DMS53 treated with DMSO at 0.1 percent for 48 hours (cell line): ENCODE measurements around the gene FN3K.
A peak's percentile ranks its signal among the peaks of the same experiment; 100 is the strongest.
"Not testable (repeated sequence)": the region's sequence is repeated elsewhere in the genome, so short reads cannot be mapped to it uniquely, and the experiment has no call there.

Experiments used
- DNase-seq: peaks from one replicate; lab custom pipeline; 2025; ENCODE audit not compliant: unreplicated experiment; lab: John Stamatoyannopoulos, UW

Gene FN3K

DNA sequence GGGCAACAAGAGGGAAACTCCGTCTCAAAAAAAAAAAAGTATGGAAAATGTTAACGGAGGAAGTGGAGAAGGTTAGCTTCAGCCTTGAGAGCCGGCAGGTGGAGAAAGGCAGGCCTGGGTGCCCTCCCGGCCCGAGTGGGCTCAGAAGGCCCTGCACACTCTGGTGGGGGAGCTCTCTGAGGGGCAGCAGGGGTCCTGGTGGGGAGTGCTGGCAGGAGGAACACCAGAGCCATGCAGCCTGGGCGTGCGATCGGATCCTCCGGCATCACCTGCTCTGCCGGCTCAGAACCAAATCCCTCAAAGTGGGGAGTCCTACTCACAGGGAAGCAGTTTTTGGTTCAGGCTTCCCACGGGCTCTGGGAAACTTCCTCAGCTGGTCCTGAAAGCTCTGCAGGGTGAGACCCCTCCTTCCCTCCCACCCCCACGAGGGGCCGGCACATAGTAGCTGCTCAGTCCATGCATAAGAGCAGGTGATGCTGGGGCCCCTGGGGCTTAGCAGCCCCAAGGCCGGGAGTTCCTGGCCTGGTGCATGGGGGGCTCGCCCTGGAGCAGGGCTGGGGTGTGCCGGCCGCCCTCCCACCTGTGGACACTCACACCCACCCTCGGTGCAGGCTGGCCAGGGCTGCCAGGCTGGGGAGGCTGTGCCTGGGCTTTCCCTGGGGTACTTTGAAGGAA, 1.2 kb downstream of the FN3K start:
- DNase-seq: no peak

- DNase-seq: peak; percentile 34
These were observed 2.8 kb downstream of the FN3K start for GRCh38 chr17:82737967-82738877.

GRCh38 chr17:82740906-82741759, 5.7 kb downstream of the FN3K start:
- DNase-seq: no peak

DNA sequence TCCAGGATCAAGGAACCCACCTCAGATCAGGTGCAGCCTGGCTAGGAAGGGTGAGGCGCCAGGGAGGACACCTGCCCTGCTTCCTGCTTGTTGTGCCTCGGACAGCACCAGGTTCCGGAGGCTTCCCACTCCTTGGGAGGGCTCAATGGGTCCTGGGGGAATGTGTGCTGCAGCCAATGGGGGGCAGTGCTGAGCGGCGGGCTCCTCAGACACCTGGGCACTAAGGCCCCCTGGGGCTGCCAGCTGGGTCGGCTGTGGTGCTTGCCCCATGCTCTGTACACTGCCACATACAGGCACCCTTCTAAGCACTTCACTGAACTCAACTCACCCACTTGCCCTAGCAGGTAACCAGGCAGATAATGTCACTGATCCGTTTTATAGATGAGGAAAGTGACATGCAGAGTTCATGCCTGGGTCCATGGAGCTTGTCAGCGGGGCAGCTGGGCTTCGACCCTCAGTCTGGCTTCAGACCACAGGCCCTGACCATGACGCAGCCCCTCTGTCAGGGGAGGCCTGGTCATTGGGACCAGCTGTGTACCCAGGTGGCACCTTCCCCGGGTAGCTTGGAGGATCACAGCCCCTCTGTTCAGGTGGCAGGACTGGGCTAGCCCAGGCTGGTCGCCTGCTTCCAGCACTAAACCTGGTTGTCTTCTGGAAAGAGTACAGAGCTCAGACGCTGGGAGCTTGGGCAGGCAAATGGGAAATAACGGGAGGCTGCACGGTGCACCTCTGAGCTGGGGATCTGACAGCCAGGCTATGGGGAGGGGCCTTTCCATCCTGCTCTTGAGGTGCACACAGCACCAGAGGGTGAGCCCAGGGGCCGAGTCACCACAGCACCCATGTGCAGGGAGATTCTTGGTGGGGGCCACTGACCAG, 8.2 kb downstream of the FN3K start:
- no peak for DNase-seq

- not testable (repeated sequence) for DNase-seq
These were observed 9.3 kb downstream of the FN3K start for GRCh38 chr17:82744736-82745135.

GRCh38 chr17:82745524-82745923, 10.1 kb downstream of the FN3K start:
- DNase-seq: peak; percentile 29

- DNase-seq: no peak
These were observed 13.3 kb downstream of the FN3K start for GRCh38 chr17:82748756-82749155.

DNA sequence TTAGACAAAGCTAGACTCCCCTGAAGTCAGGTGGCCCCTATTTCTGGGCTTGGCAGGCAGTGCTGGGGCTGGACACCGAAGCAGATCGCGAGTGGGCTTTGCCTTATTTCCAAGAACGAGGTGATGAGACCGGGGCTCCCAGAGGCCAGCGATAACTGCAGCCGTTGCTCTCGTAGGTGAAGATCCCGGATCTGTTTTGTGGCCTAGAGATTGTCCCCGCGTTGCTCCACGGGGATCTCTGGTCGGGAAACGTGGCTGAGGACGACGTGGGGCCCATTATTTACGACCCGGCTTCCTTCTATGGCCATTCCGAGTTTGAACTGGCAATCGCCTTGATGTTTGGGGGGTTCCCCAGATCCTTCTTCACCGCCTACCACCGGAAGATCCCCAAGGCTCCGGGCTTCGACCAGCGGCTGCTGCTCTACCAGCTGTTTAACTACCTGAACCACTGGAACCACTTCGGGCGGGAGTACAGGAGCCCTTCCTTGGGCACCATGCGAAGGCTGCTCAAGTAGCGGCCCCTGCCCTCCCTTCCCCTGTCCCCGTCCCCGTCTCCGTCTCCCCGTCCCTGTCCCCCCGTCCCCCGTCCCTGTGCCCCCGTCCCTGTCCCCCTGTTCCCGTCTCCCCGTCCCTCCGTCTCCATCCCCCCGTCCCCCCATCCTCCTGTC, 15.0 kb downstream of the FN3K start:
- no peak for DNase-seq

DNA sequence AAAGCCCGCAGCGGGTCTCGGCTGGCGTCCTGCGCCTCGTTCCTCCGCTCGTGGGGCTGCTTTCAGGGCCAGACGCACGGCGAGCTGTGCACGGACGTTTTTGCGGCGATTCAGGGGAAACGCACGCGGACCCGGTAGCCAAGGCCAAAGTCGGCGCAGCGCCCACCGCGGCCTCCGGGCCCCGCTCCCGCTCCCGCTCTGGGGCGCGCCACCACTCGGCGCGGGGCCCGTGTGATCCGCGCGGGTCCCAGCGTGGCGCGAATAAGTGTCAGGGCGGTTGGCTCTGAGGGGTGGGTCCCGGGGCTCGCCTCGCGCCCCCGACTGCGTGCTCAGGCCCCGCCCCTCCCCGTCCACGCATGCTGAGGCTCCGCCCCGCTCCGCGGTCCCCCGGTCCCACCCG, 15.8 kb downstream of the FN3K start:
- DNase-seq: peak; percentile 26

DNA sequence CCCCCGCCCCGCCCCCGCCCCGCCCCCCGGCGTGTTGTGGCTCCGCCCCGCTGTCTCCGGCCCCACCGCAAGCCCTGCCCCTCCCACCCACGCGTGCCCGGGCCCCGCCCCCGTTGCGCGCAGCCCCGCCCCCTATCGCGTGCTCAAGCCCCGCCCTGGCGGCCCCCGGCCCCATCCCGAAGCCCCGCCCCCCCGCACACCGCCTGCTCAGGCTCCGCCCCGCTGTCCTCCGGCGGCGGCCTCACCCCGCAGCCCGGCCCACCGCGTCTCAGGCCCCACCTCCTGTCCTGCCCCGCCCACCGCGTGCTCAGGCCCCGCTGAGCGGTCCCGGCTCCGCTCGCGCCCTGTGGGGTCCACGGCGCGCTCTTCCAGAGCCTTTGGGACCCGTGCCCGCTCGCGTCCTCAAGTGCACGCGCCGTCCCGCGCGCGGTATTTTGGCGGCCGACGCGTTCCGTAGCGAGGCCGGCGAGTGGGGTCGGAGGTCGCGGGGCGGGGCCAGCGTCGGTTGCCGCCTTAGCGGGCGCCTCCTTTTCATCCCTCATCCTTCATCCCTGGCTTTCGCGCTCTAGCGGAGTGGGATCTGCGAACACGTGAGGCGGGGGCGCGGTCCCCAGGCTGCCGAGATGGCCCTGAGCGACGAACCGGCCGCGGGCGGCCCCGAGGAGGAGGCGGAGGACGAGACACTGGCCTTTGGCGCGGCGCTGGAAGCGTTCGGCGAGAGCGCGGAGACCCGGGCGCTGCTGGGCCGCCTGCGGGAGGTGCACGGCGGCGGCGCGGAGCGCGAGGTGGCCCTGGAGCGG, 16.4 kb downstream of the FN3K start, which contains the start of gene TBCD:
TBCD (plus strand) TSS at position 495 of the 800 bp plus-strand sequence; CDS start at position 624, 129 bp downstream.
- DNase-seq: peak; percentile 82

GRCh38 chr17:82752371-82753200, 17.2 kb downstream of the FN3K start:
- no peak for DNase-seq

DNA sequence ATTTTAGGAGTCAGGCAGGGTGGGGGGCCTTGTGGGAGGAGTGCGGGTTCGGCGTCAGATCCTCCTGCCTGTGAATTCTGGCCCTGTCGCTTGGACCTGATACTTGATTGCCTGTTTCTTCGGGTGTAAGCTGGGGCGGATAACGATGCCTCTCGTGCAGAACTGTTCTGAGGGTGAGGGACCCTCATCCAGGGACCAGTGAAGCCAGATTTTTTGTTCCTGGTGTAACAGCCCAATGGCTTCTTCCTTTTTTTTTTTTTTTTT, 17.7 kb downstream of the FN3K start:
- no peak for DNase-seq

GRCh38 chr17:82754297-82755208, 19.1 kb downstream of the FN3K start:
- DNase-seq: no peak

DNA sequence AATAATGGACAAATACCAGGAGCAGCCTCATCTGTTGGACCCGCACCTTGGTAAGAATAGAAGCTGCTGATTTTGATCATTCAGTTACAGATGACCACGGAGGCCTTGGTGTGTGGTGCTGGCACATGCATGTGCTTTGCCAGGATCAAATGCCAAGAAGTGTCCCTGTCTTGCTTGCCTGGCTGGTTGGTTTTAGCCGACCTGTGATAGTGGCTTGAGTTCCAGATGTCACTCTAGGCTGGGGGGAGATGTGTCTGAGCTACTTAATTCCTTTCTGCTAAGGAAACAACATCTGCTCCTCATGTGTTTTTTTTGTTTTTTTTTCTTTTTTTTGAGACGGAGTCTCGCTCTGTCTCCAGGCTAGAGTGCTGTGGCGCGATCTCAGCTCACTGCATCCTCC, 20.8 kb downstream of the FN3K start:
- no peak for DNase-seq

DNA sequence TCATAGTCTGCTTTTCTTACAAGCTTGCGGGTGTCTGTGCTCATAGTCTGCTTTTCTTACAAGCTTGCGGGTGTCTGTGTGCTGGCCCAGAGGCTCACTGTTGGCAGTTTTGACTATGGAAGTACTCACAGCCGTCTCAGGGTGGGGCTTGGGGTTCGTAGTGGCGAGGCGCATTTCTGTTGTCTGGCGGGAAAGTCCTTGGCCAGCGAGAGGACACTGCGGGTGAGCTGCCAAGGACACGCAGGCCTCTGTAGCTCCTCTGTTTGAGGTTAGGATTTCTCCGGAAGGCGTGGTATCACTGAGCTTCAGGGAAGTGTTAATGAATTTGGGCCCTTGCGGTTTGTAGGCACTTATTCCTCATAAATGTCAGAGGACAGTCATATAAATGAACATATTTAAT, 30.0 kb downstream of the FN3K start:
- DNase-seq: no peak

- peak; percentile 44 for DNase-seq
These were observed 31.8 kb downstream of the FN3K start for GRCh38 chr17:82767041-82767754.

- DNase-seq: no peak
These were observed 33.6 kb downstream of the FN3K start for GRCh38 chr17:82769041-82769440.
